ENCODE results near the gene ECE1.
"Not testable (repeated sequence)": the region's sequence is repeated elsewhere in the genome, so short reads cannot be mapped to it uniquely, and the experiment has no call there.

ECE1 gene

GRCh38 chr1:21225065-21225464 lies 65.2 kb downstream of the ECE1 start:
- DNase-seq (ENCODE audit: low spot score), result no peak

DNA sequence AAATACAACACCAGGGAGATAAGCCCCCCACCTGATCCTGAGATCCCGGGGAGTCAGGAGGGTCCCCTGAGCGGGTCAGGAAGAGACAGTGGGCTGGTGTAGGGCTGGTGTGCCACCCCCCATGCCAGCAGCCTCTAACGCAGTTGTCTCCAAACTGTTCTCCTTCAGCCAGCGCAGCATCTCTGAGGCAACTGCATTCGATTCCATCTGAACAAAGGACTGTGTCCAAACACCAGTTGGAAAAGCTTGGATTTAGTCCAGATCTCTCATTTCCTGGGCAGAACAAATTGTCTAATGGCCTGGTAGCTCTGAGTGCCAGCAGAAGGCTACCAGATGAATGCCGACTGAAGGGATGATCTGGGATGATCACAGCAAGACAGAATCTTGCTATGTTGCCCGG lies 69.4 kb downstream of the ECE1 start:
- DNase-seq (ENCODE audit: low spot score), result peak; percentile 89

DNA sequence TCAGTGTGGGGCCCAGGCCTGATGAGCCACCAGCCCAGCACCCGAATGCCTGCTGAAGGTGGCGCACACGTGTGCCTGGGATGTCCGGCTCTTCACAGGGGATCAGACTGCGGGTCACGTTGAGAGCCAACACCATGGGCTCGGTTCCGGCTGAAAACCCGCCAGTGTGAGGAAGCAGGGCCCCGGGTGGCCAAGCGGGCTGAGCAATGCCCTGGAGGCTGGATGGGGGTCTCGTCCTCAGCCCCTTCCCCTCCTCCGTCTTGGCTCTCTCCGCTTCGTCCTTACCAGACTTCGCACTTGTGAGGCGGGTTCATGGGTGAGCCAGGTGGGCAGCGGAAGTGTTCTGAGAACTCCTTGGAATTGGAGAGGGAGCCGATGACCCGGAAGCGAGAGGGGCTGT lies 70.6 kb downstream of the ECE1 start:
- DNase-seq (ENCODE audit: low spot score), result no peak

GRCh38 chr1:21217812-21218596 lies 72.3 kb downstream of the ECE1 start:
- peak; percentile 16 for DNase-seq (ENCODE audit: low spot score)

DNA sequence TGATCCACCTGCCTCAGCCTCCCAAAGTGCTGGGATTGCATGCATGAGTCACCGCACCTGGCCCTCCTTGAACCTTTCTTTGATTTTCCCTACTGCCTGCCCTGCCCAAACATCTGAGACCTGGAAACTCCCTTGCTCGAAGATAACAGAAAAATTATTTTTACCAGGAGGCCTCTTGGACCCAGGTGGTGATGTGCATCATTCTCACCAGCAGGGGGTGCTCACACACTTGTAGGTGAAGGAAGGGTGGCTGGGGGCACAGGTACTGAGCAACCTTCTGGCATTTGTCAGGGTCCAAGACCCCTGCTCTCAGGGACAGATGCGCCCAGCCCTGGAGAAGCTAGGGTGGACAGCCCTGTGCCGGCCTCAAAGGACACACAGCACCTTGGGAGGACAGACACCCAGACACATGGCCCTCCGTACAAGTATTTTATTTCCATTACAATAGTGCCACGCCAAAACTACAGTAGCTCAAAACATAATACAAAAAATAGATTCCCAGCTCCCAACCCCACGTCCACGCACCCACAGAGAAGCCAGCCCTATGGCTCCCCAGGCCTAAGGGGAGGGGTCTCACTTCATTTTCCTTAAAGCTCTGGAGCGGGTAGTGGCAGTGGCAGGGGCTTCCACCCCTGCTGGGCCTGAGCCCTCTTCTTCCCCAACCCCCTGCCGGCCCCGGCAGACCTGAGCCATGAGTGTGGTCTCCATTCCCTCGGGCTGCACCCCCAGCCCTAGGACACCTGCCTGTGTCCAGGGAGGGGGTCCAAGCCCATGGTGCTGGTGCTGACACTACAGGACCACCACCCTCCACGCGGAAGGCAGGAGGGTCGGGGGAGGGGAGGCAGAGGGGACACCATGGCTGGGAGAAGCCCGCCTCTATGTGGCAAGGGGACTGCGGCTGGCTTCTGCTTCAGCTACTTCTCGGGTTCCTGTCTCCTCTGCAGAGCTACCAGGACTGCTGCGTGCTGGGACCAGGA lies 73.1 kb downstream of the ECE1 start:
- DNase-seq (ENCODE audit: low spot score), result peak; percentile 36

DNA sequence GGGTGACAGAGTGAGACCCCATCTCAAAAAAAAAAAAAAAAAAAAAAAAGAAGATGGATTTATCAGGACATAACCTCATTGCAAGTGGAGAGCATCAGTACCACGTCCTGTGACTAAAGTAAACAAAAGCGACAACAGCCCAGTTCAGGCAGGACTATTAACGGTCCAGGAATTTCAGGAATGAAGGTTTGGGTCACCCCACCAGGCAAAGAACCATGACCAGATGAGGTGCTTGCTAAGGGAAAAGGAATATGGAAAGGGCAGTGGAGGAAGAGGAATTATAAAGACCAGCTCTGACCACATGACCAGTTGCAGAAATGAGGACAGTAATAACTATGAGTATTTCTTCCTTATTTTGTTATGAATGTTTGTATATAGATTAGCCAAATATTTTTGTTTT lies 78.1 kb downstream of the ECE1 start:
- DNase-seq (ENCODE audit: low spot score), result no peak

DNA sequence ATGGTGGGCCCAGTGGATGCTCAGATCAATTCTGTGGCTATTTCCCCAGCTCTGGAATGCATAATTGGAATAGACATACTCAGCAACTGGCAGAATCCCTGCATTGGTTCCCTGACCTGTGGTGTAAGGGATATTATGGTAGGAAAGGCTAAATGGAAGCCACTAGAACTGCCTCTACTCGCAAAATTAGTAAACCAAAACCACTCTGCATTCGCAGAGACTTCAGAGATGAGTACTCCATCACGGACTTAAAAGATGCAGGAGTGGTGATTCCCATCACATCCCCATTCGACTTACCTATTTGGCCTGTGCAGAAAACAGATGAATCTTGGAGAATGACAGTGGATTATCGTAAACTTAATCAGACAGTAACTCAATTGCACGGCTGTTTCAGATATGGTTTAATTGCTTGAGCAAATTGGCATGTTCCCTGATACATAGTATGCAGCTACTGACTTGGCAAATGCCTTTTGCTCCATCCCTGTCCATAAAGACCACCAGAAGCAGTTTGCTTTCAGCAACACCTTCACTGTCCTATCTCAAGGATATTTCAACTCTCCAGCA lies 82.0 kb downstream of the ECE1 start:
- DNase-seq (ENCODE audit: low spot score), result not testable (repeated sequence)

- no peak for DNase-seq (ENCODE audit: low spot score)
Measured at GRCh38 chr1:21206117-21206516, 84.1 kb downstream of the ECE1 start.

DNA sequence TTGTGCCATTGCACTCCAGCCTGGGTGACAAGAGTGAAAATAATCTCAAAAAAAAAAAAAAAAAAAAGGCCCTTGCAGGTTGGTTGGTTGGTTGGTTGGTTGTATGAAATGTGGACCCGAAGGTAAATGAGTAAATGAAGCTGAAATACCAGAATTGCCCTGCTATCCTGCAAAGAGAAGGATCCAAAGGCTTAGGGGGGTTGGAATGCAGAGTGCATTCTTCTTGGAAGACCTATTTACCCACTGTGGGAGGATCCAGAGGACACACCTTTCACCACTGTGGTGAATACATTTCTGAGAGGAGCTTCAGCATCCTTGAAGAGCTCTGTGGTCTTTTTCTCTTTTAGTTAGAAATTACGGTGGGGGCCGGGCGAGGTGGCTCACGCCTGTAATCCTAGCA lies 84.8 kb downstream of the ECE1 start:
- no peak for DNase-seq (ENCODE audit: low spot score)

GRCh38 chr1:21201650-21202049 lies 88.6 kb downstream of the ECE1 start:
- no peak for DNase-seq (ENCODE audit: low spot score)

DNA sequence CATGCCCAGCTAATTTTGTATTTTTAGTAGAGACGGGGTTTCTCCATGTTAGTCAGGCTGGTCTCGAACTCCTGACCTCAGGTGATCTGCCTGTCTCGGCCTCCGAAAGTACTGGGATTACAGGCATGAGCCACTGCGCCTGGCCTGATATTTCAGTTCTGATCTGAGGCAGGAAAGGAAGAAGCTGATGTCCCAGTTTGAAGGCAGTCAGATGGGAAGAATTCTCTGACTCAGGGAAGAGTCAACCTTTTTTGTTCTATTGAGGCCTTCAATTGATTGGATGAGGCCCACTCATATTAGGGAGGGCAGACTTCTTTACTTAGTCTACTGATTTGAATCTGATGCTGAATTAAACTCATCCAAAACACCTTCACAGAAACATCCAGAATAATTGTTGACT lies 89.0 kb downstream of the ECE1 start:
- not testable (repeated sequence) for DNase-seq (ENCODE audit: low spot score)

GRCh38 chr1:21200767-21201166 lies 89.5 kb downstream of the ECE1 start:
- DNase-seq (ENCODE audit: low spot score), result no peak

GRCh38 chr1:21198929-21199328 lies 91.3 kb downstream of the ECE1 start:
- DNase-seq (ENCODE audit: low spot score), result no peak

DNA sequence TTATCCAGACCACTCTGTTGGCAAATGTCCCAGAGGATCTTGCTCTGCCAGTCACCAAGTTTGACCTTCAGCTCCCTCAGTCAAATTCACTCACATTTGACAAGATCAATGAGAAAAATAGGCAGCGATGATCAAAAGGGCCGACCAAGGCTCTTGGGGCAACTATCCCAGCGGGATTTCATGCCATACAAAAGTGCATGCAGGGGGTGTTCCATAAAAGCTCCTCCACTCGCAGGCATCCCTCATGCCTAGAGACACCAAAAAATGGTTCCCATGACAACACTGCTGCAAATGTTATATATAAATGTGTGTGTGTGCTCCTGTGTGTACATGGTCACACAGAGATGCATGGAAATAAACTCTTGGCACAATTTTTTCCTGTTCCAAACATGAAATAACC lies 97.4 kb downstream of the ECE1 start:
- no peak for DNase-seq (ENCODE audit: low spot score)

DNA sequence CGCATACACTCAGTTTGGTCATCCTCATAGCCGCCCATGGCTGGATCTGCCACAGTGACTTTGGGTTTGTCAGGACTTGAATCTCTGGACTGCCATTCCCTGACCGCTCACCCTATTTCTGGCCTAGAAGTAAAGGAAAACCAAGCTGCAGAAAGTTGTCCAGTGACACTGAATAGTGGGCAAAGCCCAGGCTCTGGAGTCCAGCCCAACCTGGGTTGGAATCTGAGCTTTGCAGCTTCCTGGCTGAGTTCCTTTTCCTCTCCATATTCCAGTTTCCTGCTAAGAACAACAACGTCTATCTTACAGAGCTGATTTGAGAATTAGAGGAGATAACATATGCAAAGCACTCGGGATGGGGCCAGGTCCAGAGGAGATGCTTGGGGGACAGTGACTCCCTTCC lies 98.0 kb downstream of the ECE1 start:
- no peak for DNase-seq (ENCODE audit: low spot score)

GRCh38 chr1:21190771-21191170 lies 99.5 kb downstream of the ECE1 start:
- not testable (repeated sequence) for DNase-seq (ENCODE audit: low spot score)

- no peak for DNase-seq (ENCODE audit: low spot score)
Measured at GRCh38 chr1:21189906-21190500, 100.3 kb downstream of the ECE1 start.

GRCh38 chr1:21189421-21189820 lies 100.8 kb downstream of the ECE1 start:
- DNase-seq (ENCODE audit: low spot score), result no peak

- DNase-seq (ENCODE audit: low spot score), result no peak
Measured at GRCh38 chr1:21188235-21188634, 102.0 kb downstream of the ECE1 start.

- DNase-seq (ENCODE audit: low spot score), result no peak
Measured at GRCh38 chr1:21185221-21185731, 105.0 kb downstream of the ECE1 start.

GRCh38 chr1:21184276-21184675 lies 106.0 kb downstream of the ECE1 start:
- no peak for DNase-seq (ENCODE audit: low spot score)

GRCh38 chr1:21182181-21182731 lies 108.0 kb downstream of the ECE1 start:
- no peak for DNase-seq (ENCODE audit: low spot score)

All from cerebellar cortex (tissue), 1 donor.